Smooth muscle cell (in vitro differentiated cells): ENCODE data around the gene MAP2K5. TPM values are rescaled to one million over a fixed set of nuclear protein-coding genes. Genes with fewer than 3 reads are reported as not detected.

Experiments
- DNase-seq: peaks from one replicate; lab custom pipeline; 2025; ENCODE audit not compliant: unreplicated experiment; lab: John Stamatoyannopoulos, UW
- H2AFZ ChIP-seq: fragments of 200-600 bp; sonication (generic); 2 replicates; pipeline ENCODE4 v1.6.0; 2016; ENCODE audit warnings: antibody characterized with exemption, low read depth, mild to moderate bottlenecking
- H3F3A ChIP-seq: fragments of 200-600 bp; sonication (generic); 2 replicates; pipeline ENCODE4 v1.6.0; 2017; ENCODE audit warnings: antibody characterized with exemption, low read depth
- H3K27ac ChIP-seq: fragments of 200-600 bp; sonication (generic); 2 replicates; pipeline ENCODE4 v1.5.1; 2016; ENCODE audit warnings: low read depth, mild to moderate bottlenecking
- H3K27me3 ChIP-seq: fragments of 200-600 bp; sonication (generic); 2 replicates; pipeline ENCODE4 v1.6.1; 2016; ENCODE audit warnings: low read depth, mild to moderate bottlenecking
- H3K36me3 ChIP-seq: fragments of 200-600 bp; sonication (generic); 2 replicates; pipeline ENCODE4 v1.5.1; 2016; ENCODE audit warnings: low read depth
- H3K4me1 ChIP-seq: fragments of 200-600 bp; sonication (generic); 2 replicates; pipeline ENCODE4 v1.5.1; 2016; ENCODE audit warnings: low read depth
- H3K4me2 ChIP-seq: fragments of 200-600 bp; sonication (generic); 2 replicates; pipeline ENCODE4 v1.6.0; 2016; ENCODE audit warnings: mild to moderate bottlenecking
- H3K4me3 ChIP-seq: fragments of 200-600 bp; sonication (generic); 2 replicates; pipeline ENCODE4 v1.5.1; 2016; ENCODE audit warnings: mild to moderate bottlenecking
- H3K79me2 ChIP-seq: fragments of 200-600 bp; sonication (generic); 2 replicates; pipeline ENCODE4 v1.6.0; 2016; ENCODE audit warnings: low read depth, mild to moderate bottlenecking
- H3K9ac ChIP-seq: fragments of 200-600 bp; sonication (generic); 2 replicates; pipeline ENCODE4 v1.6.0; 2016; ENCODE audit warnings: low read depth
- H3K9me3 ChIP-seq: fragments of 200-600 bp; sonication (generic); replicated peaks from 2 replicates; pipeline ENCODE4 v1.5.1; 2016; ENCODE audit warnings: low read depth
- H4K20me1 ChIP-seq: fragments of 200-600 bp; sonication (generic); 2 replicates; pipeline ENCODE4 v1.6.0; 2016; ENCODE audit warnings: low read depth
- CTCF ChIP-seq: fragments of 200-600 bp; sonication (generic); IDR thresholded peaks from 2 replicates; pipeline ENCODE4 v1.5.1; 2017; ENCODE audit warnings: borderline replicate concordance, mild to moderate bottlenecking, antibody characterized with exemption; ENCODE audit not compliant: insufficient read depth, poor library complexity, severe bottlenecking
- WGBS: methylation state at CpG from one replicate; pipeline ENCODE4 v1.1.7; 2016; ENCODE audit warnings: low lambda C conversion rate; 5-methylcytosine and 5-hydroxymethylcytosine counted together
- polyA plus RNA-seq: library from polyadenylated mRNA; unstranded; fragments of >200 nt; fragmentation: Nextera tagmentation; extraction: Ambion mirVana; gene quantifications from 2 replicates; pipeline ENCODE4 v1.2.1, GENCODE V29; 2016
- total RNA-seq: library from RNA; depleted of rRNA; stranded (reverse); fragments of >200 nt; gene quantifications from 2 replicates; pipeline ENCODE4 v1.2.3, GENCODE V29; 2014

Gene MAP2K5
- total and polyA plus RNA-seq, 2 experiments from 2014 or later: 4.4 to 7.4 TPM

- Histone ChIP-seq H3K9me3 (no peaks in the 10 kb centered on the region), H3K4me1 (peaks cover 6% of the 10 kb centered on the region), H3K9ac (no peak overlapping the region), H4K20me1 (peaks cover 7% of the 10 kb centered on the region), H3K36me3 (no peaks in the 10 kb centered on the region), H3K4me2 (no peak overlapping the region), H3K4me3 (no peak overlapping the region), H3K27me3 (no peaks in the 10 kb centered on the region), H2AFZ (no peak overlapping the region), H3K79me2 (no peaks in the 10 kb centered on the region), H3K27ac (no peak overlapping the region), H3F3A (no peaks in the 10 kb centered on the region)
- DNase-seq: no peak
- no peak for TF ChIP-seq CTCF
- 92% methylated on average over 3 of the region's 3 CpGs for WGBS
Measured at GRCh38 chr15:67531379-67531914, 11.1 kb upstream of the MAP2K5 start.

GRCh38 chr15:67533873-67534272 lies 8.6 kb upstream of the MAP2K5 start:
- H3K27me3 ChIP-seq: no peaks in the 10 kb centered on the region
- H3K9ac ChIP-seq: no peak overlapping the region
- H2AFZ ChIP-seq: no peak overlapping the region
- peaks cover 6% of the 10 kb centered on the region for H3K4me1 ChIP-seq
- TF ChIP-seq CTCF: no peak
- H3K4me2 ChIP-seq: no peak overlapping the region
- H3K27ac ChIP-seq: no peak overlapping the region
- H3K36me3 ChIP-seq: no peaks in the 10 kb centered on the region
- no peak for DNase-seq
- no peaks in the 10 kb centered on the region for H4K20me1 ChIP-seq
- H3F3A ChIP-seq: no peaks in the 10 kb centered on the region
- WGBS: 90% methylated on average over 1 of the region's 1 CpG
- H3K79me2 ChIP-seq: no peaks in the 10 kb centered on the region
- no peaks in the 10 kb centered on the region for H3K9me3 ChIP-seq
- no peak overlapping the region for H3K4me3 ChIP-seq

GRCh38 chr15:67534360-67534759 lies 8.1 kb upstream of the MAP2K5 start:
- peaks cover 6% of the 10 kb centered on the region for H3K4me1 ChIP-seq

More at GRCh38 chr15:67534360-67534759, 8.1 kb upstream of the MAP2K5 start:
- Histone ChIP-seq H3F3A (no peaks in the 10 kb centered on the region), H3K79me2 (no peaks in the 10 kb centered on the region), H3K27ac (no peak overlapping the region), H4K20me1 (no peaks in the 10 kb centered on the region), H3K9me3 (no peaks in the 10 kb centered on the region), H2AFZ (no peak overlapping the region), H3K27me3 (no peaks in the 10 kb centered on the region), H3K4me3 (no peak overlapping the region), H3K4me2 (no peak overlapping the region), H3K9ac (no peak overlapping the region), H3K36me3 (no peaks in the 10 kb centered on the region)
- DNase-seq: no peak
- no peak for TF ChIP-seq CTCF
- 94% methylated on average over 1 of the region's 1 CpG for WGBS
